Right atrium auricular region (tissue), 2 donors: Measurements from ENCODE around the gene LRRC72. TPM values are rescaled to one million over a fixed set of nuclear protein-coding genes. Genes with fewer than 3 reads are reported as not detected.

Experiments
- DNase-seq: peaks from one replicate; pipeline ENCODE4 v3.0.0-alpha.2; 2019; ENCODE audit warnings: low spot score
- H3K27ac ChIP-seq, 2 donors: fragments of 200-600 bp; sonication (generic); 1 replicate in 1 of 2; 2 replicates in 1 of 2; pipeline ENCODE4 v1.5.1; 2016 to 2019
- H3K27me3 ChIP-seq, 2 donors: fragments of 200-600 bp; sonication (generic); one replicate each; pipeline versions ENCODE4 v1.5.1 to v1.6.0; 2017 to 2019
- H3K36me3 ChIP-seq: fragments of 200-600 bp; sonication (generic); one replicate; pipeline ENCODE4 v1.5.1; 2016
- H3K4me1 ChIP-seq, 2 donors: fragments of 200-600 bp; sonication (generic); one replicate each; pipeline versions ENCODE4 v1.5.1 to v1.6.0; 2017 to 2019
- H3K4me3 ChIP-seq, 2 donors: fragments of 200-600 bp; sonication (generic); 1 replicate in 1 of 2; 2 replicates in 1 of 2; pipeline ENCODE4 v1.5.1; 2017 to 2019; ENCODE audit warnings: mild to moderate bottlenecking in 1 of 2, moderate library complexity in 1 of 2
- H3K9me3 ChIP-seq, 2 donors: fragments of 200-600 bp; sonication (generic); one replicate each; pipeline ENCODE4 v1.5.1; 2019
- total RNA-seq, 2 donors: library from RNA; depleted of rRNA; stranded (reverse); fragments of >200 nt; gene quantifications; one replicate each; pipeline ENCODE4 v1.1.0, GENCODE V29; 2016
- TF ChIP-seq, protein P1 (sequence below), 2 donors: fragments of 200-600 bp; sonication (generic); IDR thresholded peaks; one replicate each; pipeline ENCODE4 v1.5.1; 2019; ENCODE audit warnings: antibody characterized with exemption in 2 of 2

LRRC72 gene
- total RNA-seq, result not detected

DNA sequence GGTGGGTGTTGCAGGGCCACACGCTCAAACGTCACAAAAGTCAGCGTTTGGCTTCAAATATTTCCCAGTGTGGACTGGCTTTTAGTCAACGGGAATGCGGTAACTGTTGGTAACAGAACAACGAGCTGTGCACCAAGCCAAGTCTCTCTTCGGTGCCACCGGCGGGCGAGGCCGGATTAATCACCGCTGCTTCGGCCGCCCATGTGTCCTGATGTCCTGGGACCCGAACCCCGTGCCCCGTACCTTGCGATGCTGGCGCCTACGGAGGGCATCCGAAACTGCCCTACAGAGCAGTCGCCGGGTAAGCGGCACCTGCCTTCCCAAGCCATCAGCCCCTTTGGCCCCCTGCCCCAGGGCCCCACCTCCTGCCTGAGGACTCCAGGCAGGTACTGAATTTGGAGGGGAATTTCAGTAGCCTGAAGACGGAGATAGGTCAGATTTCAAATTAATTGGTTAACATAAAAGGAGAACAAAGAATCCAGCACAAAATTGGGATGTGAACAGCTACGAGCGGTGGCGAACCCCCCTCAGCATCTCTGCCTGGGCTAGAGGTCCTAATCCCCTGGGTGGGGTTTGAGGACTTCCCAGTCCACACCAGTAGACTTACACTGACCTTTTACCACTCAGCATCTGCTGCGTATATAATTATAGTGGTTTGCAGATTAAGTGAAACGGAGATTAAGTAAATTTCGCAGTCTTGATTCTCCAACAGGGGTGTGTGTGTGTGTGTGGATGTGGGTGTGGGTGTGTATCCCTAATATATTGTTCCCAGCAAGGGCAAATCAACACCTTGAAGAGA, at the start of gene LRRC72:
TSS of gene LRRC72 (plus strand) at position 84 of the 799 bp plus-strand sequence. CDS start at position 212, 128 bp downstream.
- TF ChIP-seq, protein P1, sequence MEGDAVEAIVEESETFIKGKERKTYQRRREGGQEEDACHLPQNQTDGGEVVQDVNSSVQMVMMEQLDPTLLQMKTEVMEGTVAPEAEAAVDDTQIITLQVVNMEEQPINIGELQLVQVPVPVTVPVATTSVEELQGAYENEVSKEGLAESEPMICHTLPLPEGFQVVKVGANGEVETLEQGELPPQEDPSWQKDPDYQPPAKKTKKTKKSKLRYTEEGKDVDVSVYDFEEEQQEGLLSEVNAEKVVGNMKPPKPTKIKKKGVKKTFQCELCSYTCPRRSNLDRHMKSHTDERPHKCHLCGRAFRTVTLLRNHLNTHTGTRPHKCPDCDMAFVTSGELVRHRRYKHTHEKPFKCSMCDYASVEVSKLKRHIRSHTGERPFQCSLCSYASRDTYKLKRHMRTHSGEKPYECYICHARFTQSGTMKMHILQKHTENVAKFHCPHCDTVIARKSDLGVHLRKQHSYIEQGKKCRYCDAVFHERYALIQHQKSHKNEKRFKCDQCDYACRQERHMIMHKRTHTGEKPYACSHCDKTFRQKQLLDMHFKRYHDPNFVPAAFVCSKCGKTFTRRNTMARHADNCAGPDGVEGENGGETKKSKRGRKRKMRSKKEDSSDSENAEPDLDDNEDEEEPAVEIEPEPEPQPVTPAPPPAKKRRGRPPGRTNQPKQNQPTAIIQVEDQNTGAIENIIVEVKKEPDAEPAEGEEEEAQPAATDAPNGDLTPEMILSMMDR (IDR thresholded peaks at IDR 0.05), result no peak
- Histone ChIP-seq H3K27ac (no peak within 1 kb of the TSS), H3K36me3 (no peaks in the 10 kb centered on the region), H3K27me3 (no peaks in the 10 kb centered on the region), H3K4me3 (no peak within 1 kb of the TSS), H3K9me3 (no peaks in the 10 kb centered on the region), H3K4me1 (no peaks in the 10 kb centered on the region)
- DNase-seq, result no peak

DNA sequence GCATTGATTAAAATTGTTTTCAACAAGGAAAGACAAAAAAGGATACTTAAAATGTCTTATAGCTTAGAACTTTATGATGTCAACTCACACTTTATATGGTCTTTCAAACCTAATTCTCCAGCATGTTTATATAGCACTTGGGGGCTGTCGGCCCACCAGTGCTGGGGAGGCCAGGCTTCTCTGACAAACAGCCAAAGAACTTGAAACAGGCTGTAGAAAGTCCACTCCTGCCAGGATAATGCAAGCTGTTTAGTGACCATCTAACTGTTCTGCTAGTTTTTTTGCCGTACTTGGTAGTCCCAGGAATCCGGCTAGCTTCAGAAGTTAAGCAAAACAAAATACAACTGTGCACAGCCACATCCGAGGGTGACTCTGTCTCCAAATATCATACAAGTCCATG, 47.5 kb upstream of the LRRC72 start:
- Histone ChIP-seq H3K27me3 (no peaks in the 10 kb centered on the region), H3K4me3 (no peak overlapping the region), H3K27ac (no peak overlapping the region), H3K36me3 (no peaks in the 10 kb centered on the region), H3K9me3 (no peaks in the 10 kb centered on the region), H3K4me1 (no peaks in the 10 kb centered on the region)
- no peak for DNase-seq
- TF ChIP-seq, protein P1 (IDR thresholded peaks at IDR 0.05), result no peak

DNA sequence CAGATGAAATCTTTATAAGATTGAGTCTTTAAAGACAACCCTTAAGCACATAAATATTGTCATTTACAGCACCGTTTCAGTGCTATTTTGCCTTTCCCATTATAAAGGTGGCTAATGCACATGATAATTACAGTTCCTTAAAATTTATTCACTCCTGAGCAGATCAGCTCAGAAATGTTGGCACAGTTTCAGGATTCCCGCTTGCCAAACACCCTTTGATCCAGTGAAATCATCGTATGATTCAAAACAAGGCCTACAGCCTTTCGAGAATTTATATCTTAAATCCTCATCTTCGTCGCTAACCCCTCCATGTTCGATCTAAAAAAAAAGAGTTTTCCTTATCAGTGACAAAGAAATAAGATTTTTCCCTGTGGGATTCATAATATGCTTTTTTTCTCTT, 47.0 kb upstream of the LRRC72 start:
- TF ChIP-seq, protein P1 (IDR thresholded peaks at IDR 0.05), result no peak
- H3K27me3 ChIP-seq, result no peaks in the 10 kb centered on the region
- no peaks in the 10 kb centered on the region for H3K36me3 ChIP-seq
- no peaks in the 10 kb centered on the region for H3K9me3 ChIP-seq
- DNase-seq, result no peak
- H3K27ac ChIP-seq, result no peak overlapping the region
- H3K4me3 ChIP-seq, result no peak overlapping the region
- H3K4me1 ChIP-seq, result no peaks in the 10 kb centered on the region

DNA sequence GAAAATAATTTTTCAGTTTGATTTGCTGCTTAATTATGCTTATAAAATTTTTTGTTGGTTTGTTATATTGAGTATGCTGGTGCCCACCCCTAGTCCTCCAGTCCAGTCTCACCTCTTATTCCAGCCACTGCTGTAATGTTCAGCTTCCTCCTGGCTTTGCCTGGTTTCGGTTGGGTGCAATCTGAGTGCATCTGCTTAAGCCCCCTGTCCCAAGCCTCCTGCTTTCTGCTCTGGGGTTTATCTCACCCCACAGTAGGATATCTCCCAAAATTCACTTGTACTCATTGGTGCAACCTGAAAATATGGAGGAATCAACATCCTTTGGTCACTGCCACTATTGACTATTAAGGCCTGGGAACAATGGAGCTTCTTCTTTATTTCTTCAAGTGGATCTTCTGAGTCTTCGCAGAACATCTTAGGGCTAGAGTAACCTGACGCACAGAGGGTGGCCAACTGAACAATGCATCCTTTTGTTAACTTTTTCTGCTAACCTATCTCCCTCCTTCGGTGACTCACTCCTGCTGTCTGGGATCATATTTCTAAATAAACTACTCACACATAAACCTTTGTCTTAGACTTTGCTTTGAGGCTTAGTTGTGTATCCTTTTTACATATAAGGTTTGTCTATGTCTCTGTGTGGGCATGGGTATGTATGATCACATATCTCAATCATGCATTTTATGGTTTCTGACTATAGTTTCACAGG, 42.0 kb upstream of the LRRC72 start:
- Histone ChIP-seq H3K36me3 (no peaks in the 10 kb centered on the region), H3K27me3 (no peaks in the 10 kb centered on the region), H3K4me1 (no peaks in the 10 kb centered on the region), H3K27ac (no peak overlapping the region), H3K9me3 (no peaks in the 10 kb centered on the region), H3K4me3 (no peak overlapping the region)
- DNase-seq, result no peak
- TF ChIP-seq, protein P1 (IDR thresholded peaks at IDR 0.05), result no peak

DNA sequence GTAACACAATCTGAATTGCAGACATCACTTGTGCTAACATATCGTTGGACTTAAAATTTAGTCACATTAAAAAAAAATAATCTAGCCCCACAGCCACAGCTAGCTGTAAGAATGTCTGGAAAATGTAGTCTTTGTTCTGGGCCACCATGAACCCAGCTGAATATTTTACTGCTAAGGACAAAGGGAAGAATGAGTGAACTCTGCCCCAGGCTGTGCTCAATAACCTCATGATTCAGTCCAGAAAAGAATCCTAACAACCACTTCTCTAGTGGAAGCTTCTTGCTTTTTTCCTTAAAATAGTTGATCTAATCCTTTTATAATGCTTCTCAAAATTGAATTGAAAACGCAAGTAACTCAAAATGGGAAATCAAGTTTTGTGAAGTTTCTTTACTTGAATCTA, 35.5 kb upstream of the LRRC72 start:
- H3K27ac ChIP-seq, result no peak overlapping the region
- no peaks in the 10 kb centered on the region for H3K36me3 ChIP-seq
- no peak for DNase-seq
- TF ChIP-seq, protein P1 (IDR thresholded peaks at IDR 0.05), result no peak
- H3K9me3 ChIP-seq, result no peaks in the 10 kb centered on the region
- H3K4me3 ChIP-seq, result no peak overlapping the region
- no peaks in the 10 kb centered on the region for H3K4me1 ChIP-seq
- H3K27me3 ChIP-seq, result no peaks in the 10 kb centered on the region
